Measurements from ENCODE around the gene GPR21.

DNA sequence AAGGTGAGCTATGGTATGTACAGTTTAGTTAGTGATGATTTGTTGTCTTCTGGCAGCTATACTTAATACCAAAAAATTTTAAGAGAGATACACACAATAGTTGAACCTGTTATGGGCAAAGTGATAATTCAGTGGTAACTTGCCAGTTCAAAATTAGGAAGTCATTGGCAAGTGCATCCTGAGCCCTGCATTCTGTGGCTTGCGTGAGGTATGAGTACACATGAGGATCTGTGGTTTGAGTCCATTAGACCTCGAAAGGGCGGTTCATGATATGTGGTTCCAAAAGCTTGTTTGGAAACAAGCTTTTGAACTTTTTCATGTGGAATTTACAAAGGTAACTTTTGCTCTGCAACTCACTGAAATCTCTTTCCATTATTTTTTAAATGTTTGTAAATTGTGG, 47.0 kb downstream of the GPR21 start:
- TF ChIP-seq, protein P1, sequence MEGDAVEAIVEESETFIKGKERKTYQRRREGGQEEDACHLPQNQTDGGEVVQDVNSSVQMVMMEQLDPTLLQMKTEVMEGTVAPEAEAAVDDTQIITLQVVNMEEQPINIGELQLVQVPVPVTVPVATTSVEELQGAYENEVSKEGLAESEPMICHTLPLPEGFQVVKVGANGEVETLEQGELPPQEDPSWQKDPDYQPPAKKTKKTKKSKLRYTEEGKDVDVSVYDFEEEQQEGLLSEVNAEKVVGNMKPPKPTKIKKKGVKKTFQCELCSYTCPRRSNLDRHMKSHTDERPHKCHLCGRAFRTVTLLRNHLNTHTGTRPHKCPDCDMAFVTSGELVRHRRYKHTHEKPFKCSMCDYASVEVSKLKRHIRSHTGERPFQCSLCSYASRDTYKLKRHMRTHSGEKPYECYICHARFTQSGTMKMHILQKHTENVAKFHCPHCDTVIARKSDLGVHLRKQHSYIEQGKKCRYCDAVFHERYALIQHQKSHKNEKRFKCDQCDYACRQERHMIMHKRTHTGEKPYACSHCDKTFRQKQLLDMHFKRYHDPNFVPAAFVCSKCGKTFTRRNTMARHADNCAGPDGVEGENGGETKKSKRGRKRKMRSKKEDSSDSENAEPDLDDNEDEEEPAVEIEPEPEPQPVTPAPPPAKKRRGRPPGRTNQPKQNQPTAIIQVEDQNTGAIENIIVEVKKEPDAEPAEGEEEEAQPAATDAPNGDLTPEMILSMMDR (IDR thresholded peaks at IDR 0.05; ENCODE audit: extremely low read depth in 1 of 2, insufficient read depth in 1 of 2, low read depth in 1 of 2, low read length in 2 of 2), result no peak
- TF ChIP-seq POLR2AphosphoS5 (IDR thresholded peaks at IDR 0.05; ENCODE audit: insufficient read depth, low read depth, low read length), result no peak
- no peak for TF ChIP-seq POLR2A (IDR thresholded peaks at IDR 0.05; ENCODE audit: low read depth, low read length)
- TF ChIP-seq, protein P2, sequence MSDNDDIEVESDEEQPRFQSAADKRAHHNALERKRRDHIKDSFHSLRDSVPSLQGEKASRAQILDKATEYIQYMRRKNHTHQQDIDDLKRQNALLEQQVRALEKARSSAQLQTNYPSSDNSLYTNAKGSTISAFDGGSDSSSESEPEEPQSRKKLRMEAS (IDR thresholded peaks at IDR 0.05; ENCODE audit: insufficient read depth, insufficient read length), result no peak

Data from endothelial cell of umbilical vein (primary cell).